Aorta (tissue), 5 donors: Measurements from ENCODE around the gene PRIM2. TPM values are rescaled to one million over a fixed set of nuclear protein-coding genes. Genes with fewer than 3 reads are reported as not detected.
"Not testable (repeated sequence)": the region's sequence is repeated elsewhere in the genome, so short reads cannot be mapped to it uniquely, and the experiment has no call there.

Source experiments
- ATAC-seq: fragments of 200-7000 bp; cut with Tn5 transposase; one replicate; pipeline ENCODE4 v1.9.1; 2022; ENCODE audit warnings: moderate library complexity; ENCODE audit not compliant: low FRiP score
- DNase-seq, 2 donors: peaks; one replicate each; pipeline ENCODE4 v3.0.0-alpha.2; 2020
- H3K27ac ChIP-seq, 2 donors: one replicate each; pipeline ENCODE4 v1.5.1; 2013; ENCODE audit warnings: low read length in 2 of 2, mild to moderate bottlenecking in 2 of 2, moderate library complexity in 2 of 2, control low read depth in 1 of 2, inconsistent platforms in 1 of 2, low read depth in 1 of 2
- H3K27me3 ChIP-seq, 2 donors: one replicate each; pipeline ENCODE4 v1.6.1; 2013; ENCODE audit warnings: control low read depth in 1 of 2, low read length in 1 of 2, mild to moderate bottlenecking in 1 of 2, moderate library complexity in 1 of 2; ENCODE audit not compliant: insufficient read depth in 2 of 2, control insufficient read depth in 1 of 2
- H3K36me3 ChIP-seq, 2 donors: one replicate each; pipeline ENCODE4 v1.6.1; 2013; ENCODE audit warnings: control low read depth in 1 of 2, low read length in 1 of 2, mild to moderate bottlenecking in 1 of 2; ENCODE audit not compliant: insufficient read depth in 2 of 2, control insufficient read depth in 1 of 2
- H3K4me1 ChIP-seq, 2 donors: one replicate each; pipeline ENCODE4 v1.6.1; 2013; ENCODE audit warnings: low read length in 2 of 2, control low read depth in 1 of 2, mild to moderate bottlenecking in 1 of 2, moderate library complexity in 1 of 2; ENCODE audit not compliant: insufficient read depth in 2 of 2, control insufficient read depth in 1 of 2
- H3K4me3 ChIP-seq, 2 donors: one replicate each; pipeline ENCODE4 v1.5.1; 2013; ENCODE audit warnings: low read length in 2 of 2, control low read depth in 1 of 2, mild to moderate bottlenecking in 1 of 2
- H3K9me3 ChIP-seq: one replicate; pipeline ENCODE4 v1.6.1; 2013; ENCODE audit warnings: mild to moderate bottlenecking, low read length; ENCODE audit not compliant: control insufficient read depth
- WGBS, 2 donors: extraction: QIAGEN DNeasy Blood & Tissue Kit; methylation state at CpG; one replicate each; pipeline ENCODE4 v1.1.7; 2013; 5-methylcytosine and 5-hydroxymethylcytosine counted together
- intact Hi-C, 2 donors: fragments of 100-400 bp; cut with DNase I; formaldehyde crosslinking; loops; one replicate each; pipeline versions ENCODE4 v1.14.2 to v1.15.0; 2022
- polyA plus RNA-seq, 2 donors: library from polyadenylated mRNA; stranded (reverse); fragments of 200-250 nt; gene quantifications; one replicate each; pipeline ENCODE4 v1.2.3, GENCODE V29; 2013
- total RNA-seq, 2 donors: library from RNA; stranded (reverse); fragmentation: NEBNext Ultra II Directional; extraction: Animal tissue kit (Norgen Biotek cat#: 25700); gene quantifications; one replicate each; pipeline ENCODE4 v1.2.1, GENCODE V29; 2021
- donor health status: healthy with polysubstance abuse.
- donor health status: Bipolar disorder and iron deficiency.
- donor health status: DM: no; HTN: no; CAD: no.
- donor health status: DM: no; HTN: no; CAD: no.
- donor health status: DM: yes; HTN: yes; CAD: no.

The PRIM2 gene
- total and polyA plus RNA-seq, 4 donors, result 2.8 to 12.3 (median 7.1) TPM

- H3K36me3 ChIP-seq, H3K27me3 ChIP-seq, ATAC-seq, H3K9me3 ChIP-seq, intact Hi-C loops, H3K4me1 ChIP-seq, H3K4me3 ChIP-seq, DNase-seq, H3K27ac ChIP-seq: not testable (repeated sequence)
Observed at GRCh38 chr6:57419341-57419740, 101.9 kb downstream of the PRIM2 start.

DNA sequence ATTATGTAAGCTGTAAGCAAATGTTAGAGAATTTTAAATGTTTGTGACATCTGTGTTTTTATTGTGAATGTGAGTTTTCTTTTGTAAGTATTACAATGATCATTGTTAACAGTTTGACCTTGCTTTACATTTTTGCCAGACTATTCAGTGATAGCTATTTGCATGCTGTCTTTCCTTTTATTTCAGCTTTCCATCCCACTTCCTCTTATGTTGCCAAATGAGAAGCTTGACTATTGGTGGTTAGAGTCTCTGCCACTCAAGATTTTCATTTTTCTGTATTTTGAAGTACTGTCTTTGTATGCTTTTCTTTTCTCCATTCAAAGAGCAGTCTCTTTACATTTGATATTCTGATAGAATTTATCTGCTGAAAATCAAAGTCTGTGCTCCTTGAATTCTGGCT is 104.1 kb downstream of the PRIM2 start:
- no peaks in the 10 kb centered on the region for H3K4me1 ChIP-seq
- intact Hi-C loops, result no loop called here

DNA sequence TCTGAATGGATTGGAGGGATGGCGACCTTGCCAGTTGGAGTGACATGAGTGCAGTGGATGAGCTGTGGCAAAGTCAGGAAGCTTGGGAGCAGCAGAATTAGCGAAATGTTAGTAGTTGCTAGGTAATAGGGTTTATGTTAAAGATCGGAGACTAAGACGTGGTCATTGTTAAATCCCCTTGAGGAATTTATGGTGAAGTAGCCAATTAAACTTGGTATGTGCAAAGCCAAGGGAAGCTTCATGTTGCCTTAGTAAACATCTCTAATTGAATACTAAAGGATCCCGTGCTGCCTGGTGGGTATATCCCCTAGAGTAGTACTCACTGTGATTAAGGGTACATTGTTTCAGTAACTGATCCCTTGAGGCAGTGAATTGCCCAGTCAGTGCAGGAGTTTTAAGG is 106.0 kb downstream of the PRIM2 start:
- H3K27ac ChIP-seq, result no peak overlapping the region
- H3K36me3 ChIP-seq, result no peaks in the 10 kb centered on the region
- H3K9me3 ChIP-seq, result no peaks in the 10 kb centered on the region
- WGBS, 2 donors, result 78 to 86% methylated on average over 5 of the region's 5 CpGs
- H3K27me3 ChIP-seq, result no peaks in the 10 kb centered on the region
- DNase-seq (no peak), ATAC-seq (no peak)
- intact Hi-C loops, result no loop called here
- H3K4me1 ChIP-seq, result no peaks in the 10 kb centered on the region
- H3K4me3 ChIP-seq, result no peak overlapping the region

More for the DNA sequence above, 104.1 kb downstream of the PRIM2 start:
- Histone ChIP-seq H3K27ac (no peak overlapping the region), H3K36me3 (no peaks in the 10 kb centered on the region), H3K4me3 (no peak overlapping the region), H3K27me3 (no peaks in the 10 kb centered on the region), H3K9me3 (no peaks in the 10 kb centered on the region)
- ATAC-seq (no peak), DNase-seq (no peak)

DNA sequence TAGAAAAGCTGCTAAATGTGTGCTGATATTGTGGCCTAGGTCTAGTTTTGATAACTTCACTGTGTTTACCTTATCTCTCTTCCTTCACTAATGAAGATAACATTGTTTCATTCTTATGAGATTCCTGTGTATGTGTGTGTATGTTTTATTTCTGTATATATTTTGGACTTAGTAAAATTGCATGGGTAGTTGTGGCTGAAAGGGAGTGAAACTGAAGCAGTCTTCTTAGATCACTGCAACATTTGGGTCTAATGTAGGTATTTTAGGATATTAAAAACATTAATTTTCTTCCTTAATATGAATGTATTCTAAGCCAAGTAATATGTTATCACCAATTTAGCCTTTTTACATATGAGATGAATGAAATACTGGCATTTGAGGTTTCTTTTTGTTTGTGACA is 114.3 kb downstream of the PRIM2 start:
- H3K4me1 ChIP-seq, DNase-seq, intact Hi-C loops, H3K27me3 ChIP-seq, H3K4me3 ChIP-seq, H3K36me3 ChIP-seq, H3K9me3 ChIP-seq, H3K27ac ChIP-seq: not testable (repeated sequence)
- ATAC-seq, result peak; percentile 54

DNA sequence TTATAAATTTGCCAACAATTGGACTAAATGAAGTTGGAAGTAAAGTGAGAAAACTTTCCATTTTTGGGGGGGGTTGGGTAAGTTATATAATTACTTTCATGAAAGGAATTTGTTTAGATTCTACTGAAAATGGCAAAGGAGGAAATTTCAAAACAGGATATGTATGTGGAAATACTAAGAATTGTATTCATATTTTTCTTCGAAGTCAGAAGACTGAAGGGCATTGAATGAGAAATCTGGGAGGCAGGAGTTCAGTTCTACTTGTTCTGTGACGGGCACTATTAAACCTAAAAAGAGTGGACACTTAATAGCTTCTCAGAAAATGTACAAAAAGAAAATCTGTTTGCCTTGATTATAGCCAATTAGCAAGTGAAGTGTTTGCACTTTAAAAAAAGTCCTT is 114.7 kb downstream of the PRIM2 start:
- H3K36me3 ChIP-seq, result no peaks in the 10 kb centered on the region
- DNase-seq, result no peak
- no peak overlapping the region for H3K27ac ChIP-seq

DNA sequence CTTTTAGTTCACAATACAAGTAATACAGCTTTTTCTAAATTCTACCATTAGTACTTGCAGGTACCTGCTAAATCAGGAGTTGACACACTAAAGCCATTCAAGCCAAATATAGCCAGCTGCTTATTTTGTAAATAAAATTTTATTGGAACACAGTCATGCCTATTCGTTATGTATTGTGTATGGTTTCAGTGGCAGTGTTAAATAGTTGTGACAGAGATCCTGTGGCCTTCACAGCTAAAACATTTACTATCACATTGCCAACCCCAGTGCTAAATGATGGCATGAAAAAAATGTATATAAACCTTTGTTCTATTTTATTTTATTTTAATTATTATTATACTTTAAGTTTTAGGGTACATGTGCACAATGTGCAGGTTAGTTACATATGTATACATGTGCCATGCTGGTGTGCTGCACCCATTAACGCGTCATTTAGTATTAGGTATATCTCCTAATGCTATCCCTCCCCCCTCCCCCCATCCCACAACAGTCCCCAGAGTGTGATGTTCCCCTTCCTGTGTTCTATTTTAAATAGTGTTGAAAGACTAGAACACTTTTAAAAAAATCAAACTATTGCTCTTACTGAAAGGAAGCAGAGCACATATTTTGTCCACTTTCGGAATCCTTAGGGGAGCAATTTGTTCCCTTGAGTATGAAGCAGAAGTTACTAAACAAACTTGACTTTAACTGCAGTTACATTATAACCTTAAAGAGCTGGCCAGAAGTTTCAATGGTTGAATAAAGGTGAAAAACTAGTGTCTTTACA is 115.7 kb downstream of the PRIM2 start:
- ATAC-seq (no peak), DNase-seq (no peak)
- Histone ChIP-seq H3K27me3 (no peaks in the 10 kb centered on the region), H3K27ac (no peak overlapping the region), H3K4me3 (no peak overlapping the region), H3K4me1 (no peaks in the 10 kb centered on the region), H3K36me3 (no peaks in the 10 kb centered on the region), H3K9me3 (no peaks in the 10 kb centered on the region)
- intact Hi-C loops, result no loop called here
- WGBS, 2 donors, result 68 to 75% methylated on average over 4 of the region's 4 CpGs

More for the DNA sequence above, 114.7 kb downstream of the PRIM2 start:
- Histone ChIP-seq H3K27me3 (no peaks in the 10 kb centered on the region), H3K4me1 (no peaks in the 10 kb centered on the region), H3K9me3 (no peaks in the 10 kb centered on the region), H3K4me3 (no peak overlapping the region)
- ATAC-seq, result no peak
- intact Hi-C loops, result no loop called here
- 27 to 28% methylated on average over 2 of the region's 2 CpGs for WGBS, 2 donors

- WGBS, 2 donors, result 94 to 97% methylated on average over 9 of the region's 9 CpGs
- H3K27ac ChIP-seq, H3K4me3 ChIP-seq, H3K9me3 ChIP-seq, intact Hi-C loops, DNase-seq, H3K36me3 ChIP-seq, H3K4me1 ChIP-seq, ATAC-seq, H3K27me3 ChIP-seq: not testable (repeated sequence)
Observed at GRCh38 chr6:57433790-57434189, 116.4 kb downstream of the PRIM2 start.

- Histone ChIP-seq H3K27ac (no peak overlapping the region), H3K27me3 (no peaks in the 10 kb centered on the region), H3K9me3 (no peaks in the 10 kb centered on the region), H3K36me3 (no peaks in the 10 kb centered on the region), H3K4me1 (no peaks in the 10 kb centered on the region), H3K4me3 (no peak overlapping the region)
- intact Hi-C loops, result no loop called here
- ATAC-seq (no peak), DNase-seq (no peak)
- WGBS, 2 donors, result 93 to 97% methylated on average over 4 of the region's 4 CpGs
Observed at GRCh38 chr6:57434944-57435343, 117.5 kb downstream of the PRIM2 start.

- intact Hi-C loops, result no loop called here
- WGBS, 2 donors, result 94 to 95% methylated on average over 3 of the region's 3 CpGs
- ATAC-seq (no peak), DNase-seq (no peak)
- no peaks in the 10 kb centered on the region for H3K9me3 ChIP-seq
- H3K27me3 ChIP-seq, result no peaks in the 10 kb centered on the region
- H3K36me3 ChIP-seq, result no peaks in the 10 kb centered on the region
- H3K4me3 ChIP-seq, result no peak overlapping the region
- no peak overlapping the region for H3K27ac ChIP-seq
- H3K4me1 ChIP-seq, result no peaks in the 10 kb centered on the region
Observed at GRCh38 chr6:57435475-57436160, 118.2 kb downstream of the PRIM2 start.
